Stimulated activated CD4-positive, alpha-beta T cell treated with anti-CD3 and anti-CD28 coated beads, Interleukin-12 subunit alpha, Interleukin-12 subunit beta, amount 100 ng/mL, for 24 hours (primary cell): Measurements from ENCODE around the gene KCNH1.

Source experiments
- DNase-seq, 2 experiments: peaks; one replicate each; pipeline ENCODE4 v3.0.0-alpha.2; 2020; ENCODE audit warnings: low read depth in 2 of 2

Gene KCNH1

GRCh38 chr1:210711825-210712612, 421.9 kb downstream of the KCNH1 start:
- no peak for DNase-seq

GRCh38 chr1:210709701-210710100, 424.2 kb downstream of the KCNH1 start:
- no peak for DNase-seq

- no peak for DNase-seq
Observed at GRCh38 chr1:210707300-210708240, 426.4 kb downstream of the KCNH1 start.

- no peak for DNase-seq
Observed at GRCh38 chr1:210706246-210706645, 427.7 kb downstream of the KCNH1 start.

GRCh38 chr1:210705086-210705485, 428.9 kb downstream of the KCNH1 start:
- no peak for DNase-seq

- no peak for DNase-seq
Observed at GRCh38 chr1:210703593-210703992, 430.4 kb downstream of the KCNH1 start.

GRCh38 chr1:210702506-210702905, 431.4 kb downstream of the KCNH1 start:
- no peak for DNase-seq

GRCh38 chr1:210700511-210700910, 433.4 kb downstream of the KCNH1 start:
- DNase-seq = no peak

- no peak for DNase-seq
Observed at GRCh38 chr1:210700083-210700482, 433.9 kb downstream of the KCNH1 start.

- DNase-seq = no peak
Observed at GRCh38 chr1:210698661-210699060, 435.3 kb downstream of the KCNH1 start.

- no peak for DNase-seq
Observed at GRCh38 chr1:210697185-210697584, 436.8 kb downstream of the KCNH1 start.

- no peak for DNase-seq
Observed at GRCh38 chr1:210696709-210697108, 437.2 kb downstream of the KCNH1 start.

GRCh38 chr1:210695026-210695425, 438.9 kb downstream of the KCNH1 start:
- DNase-seq = no peak

- DNase-seq = no peak
Observed at GRCh38 chr1:210692796-210693195, 441.2 kb downstream of the KCNH1 start.

- DNase-seq = no peak
Observed at GRCh38 chr1:210691039-210691610, 442.8 kb downstream of the KCNH1 start.

- no peak for DNase-seq
Observed at GRCh38 chr1:210690236-210690635, 443.7 kb downstream of the KCNH1 start.

GRCh38 chr1:210689826-210690225, 444.1 kb downstream of the KCNH1 start:
- no peak for DNase-seq

- DNase-seq = no peak
Observed at GRCh38 chr1:210688512-210689234, 445.3 kb downstream of the KCNH1 start.

GRCh38 chr1:210687582-210688279, 446.2 kb downstream of the KCNH1 start:
- no peak for DNase-seq

- no peak for DNase-seq
Observed at GRCh38 chr1:210686841-210687240, 447.1 kb downstream of the KCNH1 start.

- no peak for DNase-seq
Observed at GRCh38 chr1:210685295-210685650, 448.7 kb downstream of the KCNH1 start.
